OCI-LY7 (cell line): ENCODE results near the gene ALK. TPM values are rescaled to one million over a fixed set of nuclear protein-coding genes. Genes with fewer than 3 reads are reported as not detected.

Source experiments
- BruUV-seq: library from RNA; stranded (reverse); fragments of 400-500 nt; replicated peaks from 2 replicates; lab custom pipeline; 2021; lab: Mats Ljungman, UMichigan
- CTCF ChIA-PET: fragments of 300-600 bp; sonication (Branson Sonifier 250); formaldehyde crosslinking; loops from one replicate; lab custom pipeline; 2022; ENCODE audit warnings: antibody characterized with exemption; ENCODE audit not compliant: unreplicated experiment; lab: Charles Lee
- POLR2A ChIA-PET: fragments of 300-600 bp; sonication (Branson Sonifier 250); formaldehyde crosslinking; loops from one replicate; lab custom pipeline; 2022; ENCODE audit warnings: antibody characterized with exemption; lab: Charles Lee
- DNase-seq: peaks from one replicate; pipeline ENCODE4 v3.0.0-alpha.2; 2015; ENCODE audit warnings: low spot score
- H2AFZ ChIP-seq: fragments of 200-600 bp; sonication (generic), shearing (Covaris generic); 2 replicates; pipeline ENCODE4 v1.6.1; 2014; ENCODE audit warnings: mild to moderate bottlenecking, antibody characterized with exemption, low read length, moderate library complexity
- H3K27ac ChIP-seq: fragments of 200-600 bp; sonication (generic); 2 replicates; pipeline ENCODE4 v1.5.1; 2014; ENCODE audit warnings: mixed run types, low read depth, mild to moderate bottlenecking, moderate library complexity, low read length, inconsistent platforms; ENCODE audit not compliant: poor library complexity, severe bottlenecking
- H3K36me3 ChIP-seq: fragments of 200-600 bp; sonication (generic); 2 replicates; pipeline ENCODE4 v1.6.1; 2014; ENCODE audit warnings: mild to moderate bottlenecking, antibody characterized with exemption, low read length, moderate library complexity, mixed read lengths; ENCODE audit not compliant: insufficient read depth
- H3K4me1 ChIP-seq: fragments of 200-600 bp; sonication (generic); 2 replicates; pipeline ENCODE4 v1.5.1; 2014; ENCODE audit warnings: mild to moderate bottlenecking, low read length; ENCODE audit not compliant: insufficient read depth, poor library complexity, severe bottlenecking
- H3K4me2 ChIP-seq: fragments of 200-600 bp; sonication (generic); 2 replicates; pipeline ENCODE4 v1.6.1; 2014; ENCODE audit warnings: mild to moderate bottlenecking, low read length
- H3K4me3 ChIP-seq: fragments of 200-600 bp; sonication (generic); 2 replicates; pipeline ENCODE4 v1.5.1; 2014; ENCODE audit warnings: mild to moderate bottlenecking, low read depth, low read length; ENCODE audit not compliant: poor library complexity, severe bottlenecking
- H3K79me2 ChIP-seq: fragments of 200-600 bp; sonication (generic); 2 replicates; pipeline ENCODE4 v1.6.1; 2016; ENCODE audit warnings: low read depth, mild to moderate bottlenecking, low read length, moderate library complexity, mixed read lengths; ENCODE audit not compliant: insufficient read depth
- H3K9me2 ChIP-seq: fragments of 200-600 bp; sonication (generic); 2 replicates; pipeline ENCODE4 v1.6.1; 2016; ENCODE audit warnings: mild to moderate bottlenecking, low read length, mixed read lengths; ENCODE audit not compliant: insufficient read depth
- H3K9me3 ChIP-seq: fragments of 200-600 bp; sonication (generic); 2 replicates; pipeline ENCODE4 v1.6.1; 2014; ENCODE audit warnings: mild to moderate bottlenecking, mixed run types, low read length, mixed read lengths
- H4K20me1 ChIP-seq: fragments of 200-600 bp; sonication (generic); 2 replicates; pipeline ENCODE4 v1.6.1; 2014; ENCODE audit warnings: mild to moderate bottlenecking, antibody characterized with exemption, low read length, moderate library complexity, mixed read lengths; ENCODE audit not compliant: insufficient read depth
- CTCF ChIP-seq: fragments of 200-600 bp; sonication (generic); conservative IDR thresholded peaks from 2 replicates; pipeline ENCODE4 v1.5.1; 2014; ENCODE audit warnings: mild to moderate bottlenecking, antibody characterized with exemption, low read length, moderate library complexity, mixed read lengths
- EZH2phosphoT487 ChIP-seq: fragments of 200-600 bp; sonication (generic); IDR thresholded peaks from 2 replicates; pipeline ENCODE4 v1.6.1; 2018; ENCODE audit warnings: low read depth, borderline replicate concordance, mild to moderate bottlenecking, mixed run types, antibody characterized with exemption, low read length, moderate library complexity, mixed read lengths
- intact Hi-C: fragments of 100-400 bp; cut with micrococcal nuclease; formaldehyde crosslinking; loops from one replicate; pipeline ENCODE4 v1.10.0; 2022; ENCODE audit not compliant: unreplicated experiment
- total RNA-seq, 2 experiments: library from RNA; depleted of rRNA in 1 of 2; stranded (reverse); fragments of >200 nt in 1 of 2; shearing (Covaris generic) in 1 of 2; gene quantifications; 2 replicates each; pipeline ENCODE4 v1.2.3, GENCODE V29; 2014 to 2022

The ALK gene
- total RNA-seq, 2 experiments from 2014 or later: 0.09 TPM; not detected in 1

- BruUV-seq: no TSS peak
- Histone ChIP-seq H3K4me3 (no peak overlapping the region), H4K20me1 (no peaks in the 10 kb centered on the region), H3K79me2 (no peaks in the 10 kb centered on the region), H3K4me2 (no peak overlapping the region), H2AFZ (no peak overlapping the region), H3K9me3 (no peaks in the 10 kb centered on the region), H3K27ac (no peak overlapping the region), H3K36me3 (no peaks in the 10 kb centered on the region), H3K4me1 (no peaks in the 10 kb centered on the region), H3K9me2 (no peaks in the 10 kb centered on the region)
- ChIA-PET POLR2A (interaction anchor here (0.7 kb wide), 1 partner anchor 583 kb away, joined by 3 read pairs; no protein-coding TSS in a partner anchor), CTCF (no interaction called here)
- intact Hi-C loops: no loop called here
- DNase-seq: no peak
- TF ChIP-seq CTCF (no peak), EZH2phosphoT487 (no peak)
Observed at GRCh38 chr2:29638641-29639040, 282.7 kb downstream of the ALK start.

- Histone ChIP-seq H3K4me1 (no peaks in the 10 kb centered on the region), H3K79me2 (no peaks in the 10 kb centered on the region), H3K9me2 (no peaks in the 10 kb centered on the region), H4K20me1 (no peaks in the 10 kb centered on the region), H3K4me2 (no peak overlapping the region), H3K36me3 (no peaks in the 10 kb centered on the region), H3K4me3 (no peak overlapping the region), H3K9me3 (no peaks in the 10 kb centered on the region), H3K27ac (no peak overlapping the region), H2AFZ (no peak overlapping the region)
- DNase-seq: no peak
- BruUV-seq: no TSS peak
- TF ChIP-seq EZH2phosphoT487 (no peak), CTCF (no peak)
- intact Hi-C loops: no loop called here
- ChIA-PET CTCF (no interaction called here), POLR2A (no interaction called here)
Observed at GRCh38 chr2:29634916-29635315, 286.5 kb downstream of the ALK start.

- Histone ChIP-seq H2AFZ (no peak overlapping the region), H3K27ac (no peak overlapping the region), H3K9me3 (no peaks in the 10 kb centered on the region), H3K4me2 (no peak overlapping the region), H3K4me3 (no peak overlapping the region), H3K36me3 (no peaks in the 10 kb centered on the region), H4K20me1 (no peaks in the 10 kb centered on the region), H3K79me2 (no peaks in the 10 kb centered on the region), H3K9me2 (no peaks in the 10 kb centered on the region), H3K4me1 (no peaks in the 10 kb centered on the region)
- ChIA-PET POLR2A (no interaction called here), CTCF (no interaction called here)
- BruUV-seq: no TSS peak
- DNase-seq: no peak
- TF ChIP-seq EZH2phosphoT487 (no peak), CTCF (no peak)
- intact Hi-C loops: no loop called here
Observed at GRCh38 chr2:29632018-29632417, 289.4 kb downstream of the ALK start.
